Measurements from ENCODE around the gene EEF1AKMT3.
A peak's percentile ranks its signal among the peaks of the same experiment; 100 is the strongest.

The EEF1AKMT3 gene

DNA sequence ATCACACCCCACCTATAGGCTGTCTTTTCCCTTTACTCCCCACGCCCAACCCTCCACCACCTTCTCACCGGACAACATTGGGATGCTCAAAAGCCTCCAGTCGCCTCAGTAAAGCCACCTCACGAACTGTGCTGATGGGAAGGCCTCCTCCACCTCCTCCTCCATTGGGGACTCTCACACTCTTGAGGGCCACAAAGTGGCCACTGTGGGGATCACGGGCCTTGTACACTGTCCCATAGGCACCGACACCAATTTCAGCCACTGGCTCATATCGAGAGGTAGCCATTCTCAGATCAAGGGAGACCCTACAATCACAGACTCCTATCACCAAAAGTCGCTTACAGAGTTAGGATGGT is 21.0 kb upstream of the EEF1AKMT3 start:
- no peak for DNase-seq (ENCODE audit: low spot score)

DNA sequence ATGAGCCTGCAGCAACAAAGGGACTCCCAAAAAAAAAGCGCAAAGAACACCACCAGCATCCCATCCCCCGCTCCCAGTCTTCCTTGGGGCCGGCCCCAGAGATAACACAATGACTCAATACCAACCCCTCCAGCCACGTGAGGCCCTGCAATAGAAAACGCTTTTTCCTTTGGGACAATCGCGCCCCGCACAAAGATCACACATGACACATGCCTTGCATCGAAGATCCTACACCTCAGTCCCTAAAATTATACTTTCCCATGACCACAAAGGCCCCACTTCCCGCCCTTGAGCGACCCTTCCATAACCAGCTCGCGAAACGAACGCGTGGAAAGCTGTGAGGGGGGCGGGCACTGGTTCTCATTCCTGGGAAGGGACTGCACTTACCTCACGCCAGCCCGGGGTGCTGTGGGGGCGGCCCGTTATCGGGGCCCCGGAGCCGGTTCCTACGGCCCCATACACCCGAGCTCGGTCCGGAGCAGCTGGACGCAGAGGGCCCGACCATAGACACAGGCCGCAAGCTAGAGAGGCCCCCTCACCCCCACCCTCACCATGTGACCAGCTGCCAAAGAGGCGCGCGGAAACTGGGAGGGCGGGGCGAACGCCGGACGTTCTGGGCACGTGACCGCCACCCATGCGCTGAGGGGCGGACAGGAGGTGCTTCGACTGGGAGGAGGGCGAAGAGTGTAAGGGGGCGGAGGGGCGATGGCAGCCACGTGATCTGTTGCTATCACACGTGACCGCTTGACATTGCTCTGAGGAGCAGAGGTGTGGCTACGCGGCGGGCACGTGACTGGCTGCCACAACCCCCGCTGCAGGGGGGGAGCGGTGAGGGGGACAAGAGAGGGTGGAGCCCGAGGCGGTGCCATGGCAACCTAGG is 20.4 kb upstream of the EEF1AKMT3 start, which contains the start of gene CDK4:
TSS of gene CDK4 (minus strand) at position 523 of the 880 bp plus-strand sequence. CDS start 593 bp downstream, outside the sequence.
- peak; percentile 96 for DNase-seq (ENCODE audit: low spot score)

DNA sequence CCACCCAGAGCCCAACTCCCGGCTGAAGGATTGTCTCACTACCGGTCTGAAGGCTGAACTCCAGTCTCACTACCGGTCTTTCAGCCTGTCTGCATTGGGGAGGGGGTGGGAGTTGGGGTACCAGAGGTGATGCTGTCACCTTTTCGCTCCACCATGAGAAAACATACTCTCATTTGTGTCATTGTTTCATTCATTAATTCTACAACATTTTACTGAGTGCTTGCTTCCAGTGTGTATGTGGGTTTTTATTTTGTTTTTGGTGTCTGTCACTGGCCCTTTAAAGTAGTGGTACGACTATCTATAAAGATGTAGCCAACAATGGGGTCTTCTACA is 19.8 kb upstream of the EEF1AKMT3 start:
- DNase-seq (ENCODE audit: low spot score) = no peak

DNA sequence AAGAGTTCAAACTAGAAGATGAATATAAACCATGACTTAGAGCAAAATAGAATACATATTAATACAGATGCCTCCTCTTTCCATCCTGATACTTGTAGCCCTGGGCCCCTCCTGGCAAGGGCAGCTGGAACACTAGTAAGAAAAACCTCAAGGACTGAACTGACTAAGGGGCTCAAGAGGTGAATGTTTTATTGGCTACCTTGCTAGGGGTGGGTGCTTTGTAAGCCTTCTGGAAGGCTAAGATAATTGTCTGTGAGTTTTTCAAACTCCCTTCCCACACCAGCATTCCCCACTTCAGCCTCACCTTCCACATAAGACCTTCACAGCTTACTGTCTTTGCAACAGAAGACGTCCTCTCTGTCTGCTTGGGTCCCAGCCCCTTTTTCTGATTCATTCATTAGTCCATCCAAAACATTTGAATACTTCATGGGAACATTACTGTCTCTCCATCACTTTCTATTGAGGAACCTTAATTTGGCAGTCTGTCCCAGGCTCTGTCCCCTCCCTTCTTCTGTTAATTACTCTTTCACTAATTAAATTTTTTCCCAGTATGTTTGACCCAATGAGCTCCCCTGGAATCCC is 18.6 kb upstream of the EEF1AKMT3 start:
- DNase-seq (ENCODE audit: low spot score) = no peak

DNA sequence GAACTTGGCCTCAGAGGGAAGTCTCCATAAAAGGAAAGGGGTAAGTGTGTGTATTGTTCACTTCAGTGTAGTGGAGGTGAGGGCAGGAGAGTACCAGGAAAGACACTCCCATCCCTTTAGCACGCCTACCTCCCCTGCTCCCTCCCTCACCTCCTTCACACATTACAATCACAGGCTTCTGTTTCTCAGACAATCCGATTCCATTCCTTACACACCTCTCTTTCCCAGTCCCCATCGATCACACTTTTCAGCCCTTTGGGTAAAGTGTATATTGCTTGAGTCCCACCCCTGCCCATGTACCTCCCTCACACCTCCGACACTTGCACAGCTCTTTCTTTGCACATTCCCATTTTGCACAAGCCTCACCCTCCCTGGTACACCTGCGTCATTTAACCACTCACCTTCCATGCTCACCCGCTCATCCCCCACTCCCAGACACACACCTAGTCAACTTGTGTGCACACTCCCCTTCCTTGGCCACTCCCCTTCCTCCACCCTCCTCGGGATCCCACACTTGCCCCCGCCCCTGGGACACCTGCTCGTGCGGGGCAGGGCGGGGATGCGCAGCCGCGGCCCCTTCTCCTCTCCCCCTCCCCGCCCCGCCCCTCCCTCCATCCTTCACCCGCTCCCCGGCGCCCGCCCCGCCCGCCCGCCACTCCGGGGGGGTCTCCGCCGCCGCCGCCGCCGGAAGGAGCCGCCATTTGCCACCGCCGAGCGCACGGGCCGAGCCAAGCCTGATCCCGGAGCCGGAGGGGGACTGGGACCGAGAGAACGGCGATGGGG is 17.8 kb upstream of the EEF1AKMT3 start, which contains the start of gene MARCHF9:
TSS of gene MARCHF9 (plus strand) at position 693 of the 783 bp plus-strand sequence. CDS start 426 bp downstream, outside the sequence.
- DNase-seq (ENCODE audit: low spot score) = peak; percentile 85

- no peak for DNase-seq (ENCODE audit: low spot score)
These were observed 17.3 kb upstream of the EEF1AKMT3 start for GRCh38 chr12:57755194-57755453.

- peak; percentile 50 for DNase-seq (ENCODE audit: low spot score)
These were observed 16.7 kb upstream of the EEF1AKMT3 start for GRCh38 chr12:57755454-57756372.

DNA sequence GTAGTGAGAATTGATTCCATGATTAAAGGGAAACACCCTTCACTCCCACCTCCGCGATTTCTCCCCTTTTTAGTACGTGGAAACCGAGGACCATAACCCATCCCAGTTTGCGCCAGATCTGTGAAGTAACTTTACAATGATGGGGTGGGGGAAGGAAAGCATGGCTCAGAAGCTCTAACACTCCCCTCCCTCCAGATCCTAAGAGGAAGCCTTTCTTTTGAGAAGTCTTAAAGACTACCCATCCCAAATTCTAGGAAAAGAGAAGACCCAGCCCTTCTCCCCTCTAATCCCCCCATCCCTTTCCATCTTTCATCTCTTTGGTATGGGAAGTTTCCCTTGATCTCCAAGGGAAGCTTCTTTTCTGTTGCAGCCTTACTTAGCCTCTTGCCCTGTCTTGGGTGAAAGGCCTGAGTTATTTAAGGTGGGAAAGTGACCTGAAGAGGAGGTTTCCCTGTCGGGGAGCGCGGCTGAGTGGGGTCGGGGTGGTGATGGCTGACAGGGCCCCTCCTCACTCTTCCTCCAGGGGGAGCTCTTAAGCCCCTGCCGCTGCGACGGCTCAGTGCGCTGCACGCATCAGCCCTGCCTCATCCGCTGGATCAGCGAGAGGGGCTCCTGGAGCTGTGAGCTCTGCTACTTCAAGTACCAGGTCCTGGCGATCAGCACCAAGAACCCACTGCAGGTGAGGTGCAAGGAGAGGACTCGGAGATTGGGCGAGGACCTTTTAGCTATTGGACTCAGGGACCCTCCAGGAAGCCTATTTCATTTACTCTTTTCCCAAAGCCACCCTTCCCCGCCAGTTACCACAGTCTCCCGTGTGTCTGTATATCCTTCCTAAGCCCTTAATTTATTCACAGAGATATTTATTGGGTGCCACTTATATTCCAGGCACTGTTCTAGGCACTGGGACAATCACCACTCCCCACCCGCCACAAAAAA is 15.7 kb upstream of the EEF1AKMT3 start:
- peak; percentile 88 for DNase-seq (ENCODE audit: low spot score)

- no peak for DNase-seq (ENCODE audit: low spot score)
These were observed 14.6 kb upstream of the EEF1AKMT3 start for GRCh38 chr12:57757771-57758170.

GRCh38 chr12:57758552-57759359 is 13.7 kb upstream of the EEF1AKMT3 start:
- DNase-seq (ENCODE audit: low spot score) = no peak

- peak; percentile 54 for DNase-seq (ENCODE audit: low spot score)
These were observed 12.9 kb upstream of the EEF1AKMT3 start for GRCh38 chr12:57759360-57759980.

GRCh38 chr12:57760347-57760982 is 11.9 kb upstream of the EEF1AKMT3 start:
- no peak for DNase-seq (ENCODE audit: low spot score)

- DNase-seq (ENCODE audit: low spot score) = no peak
These were observed 10.9 kb upstream of the EEF1AKMT3 start for GRCh38 chr12:57761391-57761998.

GRCh38 chr12:57762463-57762862 is 10.0 kb upstream of the EEF1AKMT3 start:
- peak; percentile 53 for DNase-seq (ENCODE audit: low spot score)

DNA sequence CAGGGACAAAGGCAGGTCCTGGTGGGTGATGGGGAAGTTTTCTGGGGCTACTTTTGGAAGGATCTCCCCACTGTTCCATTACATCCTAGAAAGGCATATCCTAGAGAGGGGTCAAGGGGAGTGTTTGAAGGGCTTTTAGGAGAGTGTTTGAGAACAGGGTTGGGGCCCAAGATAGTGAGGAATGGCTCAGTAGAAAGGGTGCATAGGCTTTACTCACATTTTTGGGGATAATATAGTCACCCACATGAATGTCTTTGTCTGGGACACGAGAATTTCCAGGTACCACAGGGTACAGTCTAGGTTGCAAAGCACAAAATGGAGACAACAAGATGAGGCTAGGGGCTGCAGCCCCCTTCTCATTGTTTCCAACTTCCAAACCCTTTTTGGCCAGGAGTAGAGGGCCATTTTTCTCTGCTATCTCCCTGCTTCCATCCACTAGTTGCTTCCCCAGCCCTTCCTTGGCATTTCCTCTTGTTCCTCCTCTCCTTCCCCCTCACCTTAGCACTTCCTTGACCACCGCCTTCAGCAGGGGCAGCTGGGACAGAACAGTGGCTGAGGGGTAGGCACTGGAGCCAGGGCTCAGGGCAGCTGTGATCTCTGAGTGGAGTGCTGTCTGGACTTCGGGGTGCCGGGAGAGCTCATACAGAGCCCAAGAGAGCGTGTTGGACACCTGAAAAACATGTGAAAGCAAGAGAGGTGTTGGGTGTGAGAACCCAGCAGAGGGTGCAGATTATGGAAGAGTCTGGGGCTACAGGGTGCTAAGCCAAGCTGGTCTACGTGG is 8.3 kb upstream of the EEF1AKMT3 start:
- no peak for DNase-seq (ENCODE audit: low spot score)

GRCh38 chr12:57764662-57765002 is 7.8 kb upstream of the EEF1AKMT3 start:
- no peak for DNase-seq (ENCODE audit: low spot score)

- no peak for DNase-seq (ENCODE audit: low spot score)
These were observed 7.3 kb upstream of the EEF1AKMT3 start for GRCh38 chr12:57765003-57765697.
